HEK293 (cell line): ENCODE data around the gene GPR146.

ENCODE experiments used
- GLI2 ChIP-seq: fragments of 450-650 bp; formaldehyde crosslinking; IDR thresholded peaks from 2 replicates; pipeline ENCODE4; 2017; ENCODE audit warnings: missing biosample characterization, missing genetic modification characterization, low read depth, borderline replicate concordance
- HOXA7 ChIP-seq: sonication (generic); formaldehyde crosslinking; IDR thresholded peaks from 2 replicates; pipeline ENCODE4 v1.8.1; 2022; ENCODE audit warnings: missing genetic modification reagents, borderline replicate concordance
- RBAK ChIP-seq: fragments of 450-650 bp; formaldehyde crosslinking; IDR thresholded peaks from 2 replicates; pipeline ENCODE4 v1.5.1; 2016; ENCODE audit warnings: missing biosample characterization, missing genetic modification characterization
- SETDB1 ChIP-seq: IDR thresholded peaks from one replicate; pipeline ENCODE4 v1.6.1; 2017; ENCODE audit warnings: mild to moderate bottlenecking, low read length, moderate library complexity, mixed read lengths; ENCODE audit not compliant: insufficient read length
- YY2 ChIP-seq: fragments of 450-650 bp; formaldehyde crosslinking; IDR thresholded peaks from 2 replicates; pipeline ENCODE4 v1.5.1; 2016; ENCODE audit warnings: missing biosample characterization, missing genetic modification characterization
- ZNF114 ChIP-seq: fragments of 450-650 bp; formaldehyde crosslinking; IDR thresholded peaks from 2 replicates; pipeline ENCODE4 v1.5.0; 2017; ENCODE audit warnings: missing biosample characterization, missing genetic modification characterization
- ZNF660 ChIP-seq: fragments of 450-650 bp; IDR thresholded peaks from 2 replicates; pipeline ENCODE4 v1.5.1; 2018; ENCODE audit warnings: missing biosample characterization, mild to moderate bottlenecking, missing genetic modification characterization
- TF ChIP-seq, protein P1 (sequence below): fragments of 450-650 bp; formaldehyde crosslinking; IDR thresholded peaks from 2 replicates; pipeline ENCODE4 v1.5.1; 2016; ENCODE audit warnings: missing biosample characterization, missing genetic modification characterization
- TF ChIP-seq, protein P2 (sequence below): fragments of 450-650 bp; formaldehyde crosslinking; IDR thresholded peaks from 2 replicates; pipeline ENCODE4 v1.5.1; 2016; ENCODE audit warnings: missing biosample characterization, missing genetic modification characterization
- TF ChIP-seq, protein P3 (sequence below): fragments of 450-650 bp; formaldehyde crosslinking; conservative IDR thresholded peaks from 2 replicates; pipeline ENCODE4 v1.5.1; 2016; ENCODE audit warnings: low read depth, missing biosample characterization, missing genetic modification characterization
- TF ChIP-seq, protein P4 (sequence below): fragments of 450-650 bp; formaldehyde crosslinking; IDR thresholded peaks from 2 replicates; pipeline ENCODE4 v1.5.1; 2016; ENCODE audit warnings: missing biosample characterization, missing genetic modification characterization

DNA sequence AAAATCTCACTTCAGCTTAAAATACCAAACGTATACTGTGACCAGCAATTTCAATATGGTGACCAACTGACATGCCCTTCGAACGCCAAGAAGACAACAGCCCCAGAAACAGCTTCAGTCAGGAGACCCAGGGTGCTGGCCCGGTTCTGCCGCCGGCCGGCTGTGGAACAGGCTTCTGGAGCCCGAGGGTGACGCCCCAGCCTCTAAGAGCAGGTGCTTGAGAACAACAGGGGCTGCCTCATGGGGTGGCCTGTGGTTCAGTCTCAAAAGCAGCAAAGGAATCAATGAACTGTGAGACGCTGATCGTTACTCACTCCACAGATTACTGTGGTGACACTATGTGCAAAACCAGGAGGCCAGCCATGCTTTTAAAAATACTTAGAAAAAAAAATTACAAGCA is 60.8 kb downstream of the GPR146 start:
- TF ChIP-seq ZNF660 (tag by site-specific recombination): no peak
- no peak for TF ChIP-seq ZNF114 (tag by site-specific recombination)
- TF ChIP-seq, protein P1, sequence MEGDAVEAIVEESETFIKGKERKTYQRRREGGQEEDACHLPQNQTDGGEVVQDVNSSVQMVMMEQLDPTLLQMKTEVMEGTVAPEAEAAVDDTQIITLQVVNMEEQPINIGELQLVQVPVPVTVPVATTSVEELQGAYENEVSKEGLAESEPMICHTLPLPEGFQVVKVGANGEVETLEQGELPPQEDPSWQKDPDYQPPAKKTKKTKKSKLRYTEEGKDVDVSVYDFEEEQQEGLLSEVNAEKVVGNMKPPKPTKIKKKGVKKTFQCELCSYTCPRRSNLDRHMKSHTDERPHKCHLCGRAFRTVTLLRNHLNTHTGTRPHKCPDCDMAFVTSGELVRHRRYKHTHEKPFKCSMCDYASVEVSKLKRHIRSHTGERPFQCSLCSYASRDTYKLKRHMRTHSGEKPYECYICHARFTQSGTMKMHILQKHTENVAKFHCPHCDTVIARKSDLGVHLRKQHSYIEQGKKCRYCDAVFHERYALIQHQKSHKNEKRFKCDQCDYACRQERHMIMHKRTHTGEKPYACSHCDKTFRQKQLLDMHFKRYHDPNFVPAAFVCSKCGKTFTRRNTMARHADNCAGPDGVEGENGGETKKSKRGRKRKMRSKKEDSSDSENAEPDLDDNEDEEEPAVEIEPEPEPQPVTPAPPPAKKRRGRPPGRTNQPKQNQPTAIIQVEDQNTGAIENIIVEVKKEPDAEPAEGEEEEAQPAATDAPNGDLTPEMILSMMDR (tag by site-specific recombination): no peak
- TF ChIP-seq GLI2 (tag by site-specific recombination): no peak
- TF ChIP-seq, protein P2, sequence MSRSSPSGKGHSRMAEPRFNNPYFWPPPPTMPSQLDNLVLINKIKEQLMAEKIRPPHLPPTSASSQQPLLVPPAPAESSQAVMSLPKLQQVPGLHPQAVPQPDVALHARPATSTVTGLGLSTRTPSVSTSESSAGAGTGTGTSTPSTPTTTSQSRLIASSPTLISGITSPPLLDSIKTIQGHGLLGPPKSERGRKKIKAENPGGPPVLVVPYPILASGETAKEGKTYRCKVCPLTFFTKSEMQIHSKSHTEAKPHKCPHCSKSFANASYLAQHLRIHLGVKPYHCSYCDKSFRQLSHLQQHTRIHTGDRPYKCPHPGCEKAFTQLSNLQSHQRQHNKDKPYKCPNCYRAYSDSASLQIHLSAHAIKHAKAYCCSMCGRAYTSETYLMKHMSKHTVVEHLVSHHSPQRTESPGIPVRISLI: no peak
- TF ChIP-seq, protein P3, sequence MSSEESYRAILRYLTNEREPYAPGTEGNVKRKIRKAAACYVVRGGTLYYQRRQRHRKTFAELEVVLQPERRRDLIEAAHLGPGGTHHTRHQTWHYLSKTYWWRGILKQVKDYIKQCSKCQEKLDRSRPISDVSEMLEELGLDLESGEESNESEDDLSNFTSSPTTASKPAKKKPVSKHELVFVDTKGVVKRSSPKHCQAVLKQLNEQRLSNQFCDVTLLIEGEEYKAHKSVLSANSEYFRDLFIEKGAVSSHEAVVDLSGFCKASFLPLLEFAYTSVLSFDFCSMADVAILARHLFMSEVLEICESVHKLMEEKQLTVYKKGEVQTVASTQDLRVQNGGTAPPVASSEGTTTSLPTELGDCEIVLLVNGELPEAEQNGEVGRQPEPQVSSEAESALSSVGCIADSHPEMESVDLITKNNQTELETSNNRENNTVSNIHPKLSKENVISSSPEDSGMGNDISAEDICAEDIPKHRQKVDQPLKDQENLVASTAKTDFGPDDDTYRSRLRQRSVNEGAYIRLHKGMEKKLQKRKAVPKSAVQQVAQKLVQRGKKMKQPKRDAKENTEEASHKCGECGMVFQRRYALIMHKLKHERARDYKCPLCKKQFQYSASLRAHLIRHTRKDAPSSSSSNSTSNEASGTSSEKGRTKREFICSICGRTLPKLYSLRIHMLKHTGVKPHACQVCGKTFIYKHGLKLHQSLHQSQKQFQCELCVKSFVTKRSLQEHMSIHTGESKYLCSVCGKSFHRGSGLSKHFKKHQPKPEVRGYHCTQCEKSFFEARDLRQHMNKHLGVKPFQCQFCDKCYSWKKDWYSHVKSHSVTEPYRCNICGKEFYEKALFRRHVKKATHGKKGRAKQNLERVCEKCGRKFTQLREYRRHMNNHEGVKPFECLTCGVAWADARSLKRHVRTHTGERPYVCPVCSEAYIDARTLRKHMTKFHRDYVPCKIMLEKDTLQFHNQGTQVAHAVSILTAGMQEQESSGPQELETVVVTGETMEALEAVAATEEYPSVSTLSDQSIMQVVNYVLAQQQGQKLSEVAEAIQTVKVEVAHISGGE: no peak
- no peak for TF ChIP-seq RBAK (tag by site-specific recombination)
- no peak for TF ChIP-seq YY2 (tag by site-specific recombination)
- TF ChIP-seq SETDB1: no peak
- no peak for TF ChIP-seq HOXA7
- TF ChIP-seq, protein P4, sequence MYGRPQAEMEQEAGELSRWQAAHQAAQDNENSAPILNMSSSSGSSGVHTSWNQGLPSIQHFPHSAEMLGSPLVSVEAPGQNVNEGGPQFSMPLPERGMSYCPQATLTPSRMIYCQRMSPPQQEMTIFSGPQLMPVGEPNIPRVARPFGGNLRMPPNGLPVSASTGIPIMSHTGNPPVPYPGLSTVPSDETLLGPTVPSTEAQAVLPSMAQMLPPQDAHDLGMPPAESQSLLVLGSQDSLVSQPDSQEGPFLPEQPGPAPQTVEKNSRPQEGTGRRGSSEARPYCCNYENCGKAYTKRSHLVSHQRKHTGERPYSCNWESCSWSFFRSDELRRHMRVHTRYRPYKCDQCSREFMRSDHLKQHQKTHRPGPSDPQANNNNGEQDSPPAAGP: no peak
